GM12872 (cell line): ENCODE data around the gene THNSL1.

Experiments
- TF ChIP-seq, protein P1 (sequence below): IDR thresholded peaks from 3 replicates; pipeline ENCODE4 v1.5.1; 2011; ENCODE audit warnings: low read depth, mild to moderate bottlenecking, low read length, moderate library complexity; ENCODE audit not compliant: insufficient read depth

THNSL1 gene

DNA sequence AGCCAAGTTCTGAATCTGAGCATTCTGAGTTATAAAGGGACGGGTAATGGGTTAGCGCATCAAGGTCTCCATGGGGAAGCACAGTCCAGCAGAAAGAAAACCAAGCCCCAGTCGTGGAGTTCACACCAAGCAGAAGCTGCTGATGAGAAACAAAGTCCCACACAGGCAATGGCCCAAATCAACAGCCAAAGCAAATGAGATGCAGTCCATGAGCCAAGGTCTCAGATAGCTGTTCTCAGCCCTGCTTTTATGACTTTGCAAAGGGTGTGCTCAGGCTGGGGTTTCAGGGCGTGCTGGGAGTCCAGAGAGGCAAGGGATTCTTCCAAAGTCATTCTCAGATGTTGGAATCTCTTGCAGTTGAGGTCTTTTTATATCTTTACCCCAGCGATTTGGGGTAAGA, 32.0 kb downstream of the THNSL1 start:
- TF ChIP-seq, protein P1, sequence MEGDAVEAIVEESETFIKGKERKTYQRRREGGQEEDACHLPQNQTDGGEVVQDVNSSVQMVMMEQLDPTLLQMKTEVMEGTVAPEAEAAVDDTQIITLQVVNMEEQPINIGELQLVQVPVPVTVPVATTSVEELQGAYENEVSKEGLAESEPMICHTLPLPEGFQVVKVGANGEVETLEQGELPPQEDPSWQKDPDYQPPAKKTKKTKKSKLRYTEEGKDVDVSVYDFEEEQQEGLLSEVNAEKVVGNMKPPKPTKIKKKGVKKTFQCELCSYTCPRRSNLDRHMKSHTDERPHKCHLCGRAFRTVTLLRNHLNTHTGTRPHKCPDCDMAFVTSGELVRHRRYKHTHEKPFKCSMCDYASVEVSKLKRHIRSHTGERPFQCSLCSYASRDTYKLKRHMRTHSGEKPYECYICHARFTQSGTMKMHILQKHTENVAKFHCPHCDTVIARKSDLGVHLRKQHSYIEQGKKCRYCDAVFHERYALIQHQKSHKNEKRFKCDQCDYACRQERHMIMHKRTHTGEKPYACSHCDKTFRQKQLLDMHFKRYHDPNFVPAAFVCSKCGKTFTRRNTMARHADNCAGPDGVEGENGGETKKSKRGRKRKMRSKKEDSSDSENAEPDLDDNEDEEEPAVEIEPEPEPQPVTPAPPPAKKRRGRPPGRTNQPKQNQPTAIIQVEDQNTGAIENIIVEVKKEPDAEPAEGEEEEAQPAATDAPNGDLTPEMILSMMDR = no peak

DNA sequence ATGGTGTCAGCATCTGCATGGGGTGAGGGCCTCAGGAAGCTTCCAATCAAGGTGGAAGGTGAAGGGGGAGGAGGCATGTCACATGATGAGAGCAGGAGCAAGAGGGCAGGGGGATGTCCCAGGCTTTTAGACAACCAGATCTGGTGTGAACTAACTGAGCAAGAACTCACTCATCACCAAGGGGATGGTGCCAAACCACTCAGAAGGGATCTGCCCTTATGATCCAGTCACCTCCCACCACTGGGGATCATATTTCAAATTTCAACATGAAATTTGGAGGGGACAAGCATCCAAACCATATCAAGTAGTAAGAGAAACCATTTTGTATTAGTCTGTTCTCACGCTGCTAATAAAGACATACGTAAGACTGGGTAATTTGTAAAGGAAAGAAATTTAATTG, 33.6 kb downstream of the THNSL1 start:
- TF ChIP-seq, protein P1 = no peak

DNA sequence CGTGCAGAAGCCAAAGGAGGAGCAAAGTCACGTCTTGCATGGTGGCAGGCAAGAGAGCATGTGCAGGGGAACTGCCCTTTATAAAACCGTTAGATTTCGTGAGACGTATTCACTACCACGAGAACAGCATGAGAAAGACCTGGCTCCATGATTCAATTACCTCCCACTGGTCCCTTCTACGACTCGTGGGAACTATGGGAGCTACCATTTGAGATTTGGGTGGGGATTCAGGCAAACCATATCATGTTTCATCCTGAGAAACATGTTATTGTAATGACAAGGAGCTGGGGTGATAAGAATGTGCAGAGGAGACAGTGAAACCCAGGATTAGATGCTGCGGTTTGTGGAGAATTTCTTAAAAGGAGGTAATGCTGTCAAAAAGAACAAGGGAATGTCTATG, 34.0 kb downstream of the THNSL1 start:
- TF ChIP-seq, protein P1 = no peak

DNA sequence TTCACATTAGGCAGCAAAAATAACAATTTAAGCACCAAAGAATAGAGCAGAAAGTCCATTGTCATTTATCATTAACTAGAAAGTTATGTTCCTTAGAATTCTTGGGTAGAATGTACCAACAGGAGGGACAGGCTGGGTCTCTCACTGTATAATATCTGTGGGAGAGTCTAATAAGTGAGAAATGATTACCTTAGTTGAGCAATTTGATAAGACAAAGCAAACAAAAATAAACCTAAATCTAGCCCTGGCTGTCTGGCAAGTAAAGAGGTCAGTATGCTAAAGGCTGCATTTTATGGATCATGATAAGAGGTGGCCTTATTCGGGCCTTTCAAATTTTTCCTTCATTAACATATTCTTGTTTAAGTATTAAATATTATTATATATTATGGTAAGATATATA, 35.6 kb downstream of the THNSL1 start:
- TF ChIP-seq, protein P1 = no peak

DNA sequence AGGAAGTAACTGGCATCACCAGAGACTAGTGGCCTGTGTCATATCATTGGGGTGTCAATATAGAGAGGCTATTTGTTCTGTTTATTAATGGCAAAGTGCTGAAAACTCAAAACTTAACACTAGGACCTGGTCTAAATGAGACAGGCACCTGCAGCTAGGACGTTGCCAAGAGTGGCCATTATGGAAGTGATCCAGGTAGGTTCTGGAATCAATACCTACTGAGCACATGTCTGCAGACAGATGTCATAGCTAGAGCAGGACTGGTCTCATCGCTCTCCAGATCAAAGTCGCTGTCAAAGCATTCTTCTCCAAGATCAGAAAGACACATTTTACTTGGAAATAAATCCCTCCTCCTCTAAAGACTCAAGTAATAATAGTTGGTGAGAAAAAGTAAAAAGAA, 40.3 kb downstream of the THNSL1 start:
- TF ChIP-seq, protein P1 = no peak

DNA sequence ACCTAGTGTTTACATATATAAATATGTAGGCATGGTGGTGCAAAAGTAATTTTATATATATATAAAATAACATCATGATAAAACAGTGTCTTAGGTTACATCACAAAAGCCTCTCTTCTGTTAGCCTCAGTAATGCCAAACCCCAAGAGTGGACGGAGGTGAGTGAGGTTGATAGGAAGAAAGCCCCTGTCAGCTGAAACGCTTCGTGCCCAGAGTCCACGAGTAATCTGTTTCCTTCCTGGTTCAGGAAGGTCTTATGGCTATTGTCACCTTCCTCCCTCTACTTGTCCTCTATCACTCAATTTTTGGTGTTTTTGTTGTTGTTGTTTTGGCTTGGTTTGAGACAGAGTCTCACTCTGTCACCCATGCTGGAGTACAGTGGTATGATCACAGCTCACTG, 41.5 kb downstream of the THNSL1 start:
- TF ChIP-seq, protein P1 = no peak

DNA sequence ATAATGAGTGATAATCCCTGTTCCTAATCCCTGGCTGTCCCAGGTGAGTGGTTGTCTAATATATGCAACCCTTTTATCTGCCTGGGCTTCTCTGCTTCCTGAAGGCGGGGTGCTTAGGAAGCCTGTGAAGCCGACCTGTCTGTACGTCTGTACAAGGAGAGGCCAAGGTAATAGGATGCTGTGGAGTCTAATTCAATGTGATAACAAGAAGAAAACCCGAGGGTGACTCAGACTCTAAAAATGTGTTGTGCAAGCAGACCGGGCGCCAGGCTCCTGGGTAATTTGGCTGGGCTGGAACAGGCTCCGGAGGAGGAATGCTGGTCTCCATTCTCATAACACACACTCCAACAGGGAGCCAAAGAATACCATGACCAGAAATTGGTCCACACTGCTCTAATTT, 43.6 kb downstream of the THNSL1 start:
- TF ChIP-seq, protein P1 = no peak

DNA sequence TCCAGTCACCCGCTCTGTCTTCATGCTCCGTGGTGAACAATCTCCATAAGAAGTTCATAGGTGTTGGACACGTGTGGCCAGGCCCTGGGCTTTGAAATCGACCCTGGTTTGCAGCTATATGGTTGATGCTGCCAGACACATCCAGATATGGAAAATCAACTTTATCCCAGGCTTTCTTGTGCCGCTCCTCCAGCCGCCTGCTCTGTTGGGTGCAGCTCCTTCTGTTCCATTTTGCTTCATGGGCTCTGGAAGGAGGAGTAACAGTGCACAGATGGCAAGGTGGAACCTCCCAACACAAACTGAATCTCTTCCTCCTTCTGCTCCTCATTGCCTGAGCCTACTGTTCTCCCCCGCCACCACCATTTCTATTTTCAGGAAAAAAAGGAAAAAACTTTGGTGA, 44.7 kb downstream of the THNSL1 start:
- TF ChIP-seq, protein P1 = no peak
